K562 (cell line): ENCODE results near the gene CCDC138.

Experiments
- ARID2 ChIP-seq: fragments of 450-650 bp; IDR thresholded peaks from 2 replicates; pipeline ENCODE4 v1.6.1; 2017; ENCODE audit warnings: antibody characterized with exemption, mild to moderate bottlenecking
- EGR1 ChIP-seq: fragments of 450-650 bp; conservative IDR thresholded peaks from 2 replicates; pipeline ENCODE4 v1.6.1; 2017; ENCODE audit warnings: mild to moderate bottlenecking
- RNF2 ChIP-seq: sonication (generic); IDR thresholded peaks from 2 replicates; pipeline ENCODE4 v1.6.1; 2016
- SIN3A ChIP-seq, 2 experiments: fragments of 150-350 bp in 1 of 2; IDR thresholded peaks; 2 replicates each; pipeline ENCODE4 v1.6.1; 2011 to 2016; ENCODE audit warnings: borderline replicate concordance in 2 of 2, low read depth in 2 of 2, low read length in 2 of 2, mild to moderate bottlenecking in 2 of 2, moderate library complexity in 2 of 2; ENCODE audit not compliant: control insufficient read depth in 1 of 2
- SMC3 ChIP-seq: conservative IDR thresholded peaks from 2 replicates; pipeline ENCODE4 v1.6.1; 2011; ENCODE audit warnings: low read depth, low read length, improper control_type of control experiment; ENCODE audit not compliant: insufficient read depth

- no peak for TF ChIP-seq EGR1
- no peak for TF ChIP-seq RNF2
- no peak for TF ChIP-seq SIN3A (IDR thresholded peaks at IDR 0.05; ENCODE audit: borderline replicate concordance in 2 of 2, control insufficient read depth in 1 of 2, low read depth in 2 of 2, low read length in 2 of 2)
- TF ChIP-seq SMC3 = no peak
- no peak for TF ChIP-seq ARID2
These were observed 608 bp downstream of the CCDC138 start for GRCh38 chr2:108787216-108787541.
